Tibial artery (tissue), 4 donors: ENCODE data around the gene NPDC1.

Experiments used
- DNase-seq, 2 donors: peaks; one replicate each; pipeline ENCODE4 v3.0.0-alpha.2; 2019
- H3K27ac ChIP-seq, 2 donors: fragments of 200-600 bp; sonication (generic) in 1 of 2; 1 replicate in 1 of 2; 2 replicates in 1 of 2; pipeline ENCODE4 v1.5.1; 2018 to 2019; ENCODE audit warnings: mild to moderate bottlenecking in 1 of 2
- H3K27me3 ChIP-seq, 2 donors: fragments of 200-600 bp; sonication (generic) in 1 of 2; one replicate each; pipeline versions ENCODE4 v1.5.1 to v1.6.0; 2016 to 2019
- H3K36me3 ChIP-seq, 3 donors: fragments of 200-600 bp; sonication (generic) in 2 of 3; one replicate each; pipeline ENCODE4 v1.5.1; 2016 to 2019; ENCODE audit warnings: mild to moderate bottlenecking in 2 of 3
- H3K4me1 ChIP-seq, 4 donors: fragments of 200-600 bp; sonication (generic) in 2 of 4; 1 replicate in 3 of 4; 2 replicates in 1 of 4; pipeline ENCODE4 v1.5.1; 2016 to 2019
- H3K4me3 ChIP-seq, 2 donors: fragments of 200-600 bp; sonication (generic) in 1 of 2; 1 replicate in 1 of 2; 2 replicates in 1 of 2; pipeline ENCODE4 v1.5.1; 2018 to 2019; ENCODE audit warnings: mild to moderate bottlenecking in 2 of 2
- H3K9me3 ChIP-seq, 3 donors: fragments of 200-600 bp; sonication (generic) in 1 of 3; one replicate each; pipeline ENCODE4 v1.5.1; 2016 to 2019
- CTCF ChIP-seq, 2 experiments: fragments of 200-600 bp in 1 of 2; fragments of 450-650 bp in 1 of 2; IDR thresholded peaks; one replicate each; pipeline ENCODE4 v1.5.1; 2017 to 2019; ENCODE audit warnings: antibody characterized with exemption in 2 of 2, mild to moderate bottlenecking in 1 of 2, moderate library complexity in 1 of 2
- intact Hi-C: fragments of 100-400 bp; cut with DNase I; formaldehyde crosslinking; loops from one replicate; pipeline ENCODE4 v1.15.0; 2023; ENCODE audit warnings: low total_unique reads

The NPDC1 gene

GRCh38 chr9:137030006-137030405, 16.0 kb downstream of the NPDC1 start:
- Histone ChIP-seq H3K9me3 (no peaks in the 10 kb centered on the region), H3K27me3 (peaks cover 0 to 8% of the 10 kb centered on the region in 2 donors), H3K27ac (no peak overlapping the region), H3K4me1 (peaks cover 0 to 45% (median 31%) of the 10 kb centered on the region in 4 donors), H3K4me3 (no peak overlapping the region), H3K36me3 (no peaks in the 10 kb centered on the region)
- no peak for DNase-seq
- no peak for TF ChIP-seq CTCF (IDR thresholded peaks at IDR 0.05)
- intact Hi-C loops = no loop called here

DNA sequence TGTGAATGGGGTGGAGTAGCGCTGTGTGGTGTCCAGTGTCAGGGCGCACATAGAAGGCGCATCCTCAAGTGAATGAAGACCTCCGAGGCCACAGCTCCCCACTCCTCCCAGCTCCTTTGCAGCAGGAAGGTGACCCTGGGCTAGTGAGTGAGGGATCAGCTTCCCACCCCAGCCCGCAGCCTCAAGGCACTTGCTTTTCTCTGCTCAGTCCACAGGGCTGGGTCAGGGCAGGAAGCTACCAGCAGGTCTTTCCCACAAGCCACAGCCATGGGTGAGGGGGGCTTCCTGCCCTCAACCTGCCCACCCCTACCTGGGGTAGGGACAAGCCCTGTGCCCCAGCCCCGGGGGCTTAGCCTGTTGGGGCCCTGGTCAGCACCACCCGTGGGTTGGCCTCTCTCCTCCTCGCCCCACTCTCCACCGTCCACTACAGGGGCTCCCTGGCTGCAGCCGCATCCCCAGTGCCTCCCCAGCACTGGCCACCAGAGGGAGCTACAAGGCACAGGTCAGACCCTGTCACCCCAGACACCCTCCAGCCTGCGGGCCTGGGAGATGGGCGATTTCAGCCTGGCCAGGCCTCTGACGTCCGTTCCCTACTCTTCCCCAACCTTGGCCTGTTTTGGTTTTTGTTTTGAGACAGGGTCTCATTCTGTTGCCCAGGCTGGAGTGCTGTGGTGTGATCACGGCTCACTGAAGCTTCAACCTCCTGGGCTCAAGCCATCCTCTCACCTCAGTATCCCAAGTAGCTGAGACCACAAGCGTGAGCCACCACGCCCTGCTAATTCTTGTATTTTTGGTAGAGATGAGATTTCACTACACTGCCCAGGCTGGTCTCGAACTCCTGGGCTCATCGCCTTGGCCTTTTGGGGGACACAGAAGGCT, 16.7 kb downstream of the NPDC1 start:
- peak; percentile 75 to 85 for TF ChIP-seq CTCF (IDR thresholded peaks at IDR 0.05)
- Histone ChIP-seq H3K4me3 (peak overlapping the region; percentile 57 to 60), H3K36me3 (no peaks in the 10 kb centered on the region), H3K27ac (no peak overlapping the region), H3K4me1 (peaks cover 0 to 38% (median 28%) of the 10 kb centered on the region in 4 donors), H3K27me3 (peaks cover 0 to under 1% of the 10 kb centered on the region in 2 donors), H3K9me3 (no peaks in the 10 kb centered on the region)
- intact Hi-C loops = loop anchor here (5.0 kb wide), 2 partner anchors 77 to 187 kb away; partner anchors contain the start of genes AJM1 and LCN12
- DNase-seq = peak; percentile 68 to 82

GRCh38 chr9:137028263-137029057, 17.5 kb downstream of the NPDC1 start:
- peaks cover 0 to 38% (median 28%) of the 10 kb centered on the region in 4 donors for H3K4me1 ChIP-seq
- H3K27me3 ChIP-seq = no peaks in the 10 kb centered on the region
- peak overlapping the region; percentile 46 to 73 for H3K27ac ChIP-seq

DNA sequence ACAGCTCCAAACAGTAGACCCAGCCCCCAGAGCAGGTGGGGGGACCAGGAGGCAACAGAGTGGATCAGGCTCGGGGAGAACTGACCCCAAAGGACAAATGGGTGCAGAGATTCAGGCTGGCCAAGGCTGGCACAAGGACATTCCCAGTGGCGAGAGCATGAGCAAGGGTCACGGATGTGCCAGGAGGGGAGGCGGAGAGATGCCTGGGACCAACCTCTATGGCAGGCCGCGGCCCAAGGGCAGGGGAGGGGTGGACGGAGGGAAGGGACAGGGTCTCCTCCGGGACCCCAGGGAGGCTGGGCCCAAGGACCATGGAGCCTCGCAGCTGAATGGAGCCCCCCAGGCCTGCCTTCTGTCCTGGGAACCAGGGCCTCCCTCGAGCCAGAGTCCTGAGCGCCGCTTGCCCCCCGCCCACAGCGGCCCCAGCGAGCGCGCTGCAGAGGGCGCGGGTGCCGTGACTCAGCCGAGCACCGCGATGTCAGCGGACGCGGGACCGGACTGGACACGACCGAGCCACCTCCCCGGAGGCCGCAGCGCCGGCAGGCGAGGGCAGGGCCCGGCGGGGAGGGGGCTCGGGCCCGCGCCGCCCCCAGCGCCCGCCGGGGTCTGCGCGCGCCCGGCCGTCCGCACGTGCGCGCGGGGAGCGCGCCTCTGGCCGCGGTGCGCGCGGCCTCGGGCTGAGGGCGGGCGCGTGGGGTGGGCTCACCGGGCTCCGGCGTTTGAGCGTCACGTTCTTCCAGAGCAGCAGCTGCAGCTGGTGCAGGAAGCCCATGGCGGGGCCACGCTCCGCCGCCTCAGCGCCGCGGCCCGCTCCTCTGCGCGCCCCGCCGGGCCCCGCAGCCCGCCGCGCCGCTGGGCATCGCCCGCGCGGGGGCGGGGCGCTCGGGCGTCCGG, 18.4 kb downstream of the NPDC1 start, which contains the start of gene ABCA2:
Gene ABCA2, minus strand, starts transcription at position 869 of the 894 bp plus-strand sequence. Its CDS starts 97 bp downstream, at position 772.
- no peak for DNase-seq
- Histone ChIP-seq H3K4me1 (peaks cover 0 to 38% (median 28%) of the 10 kb centered on the region in 4 donors), H3K4me3 (peak within 1 kb of the TSS; percentile 57 to 60), H3K9me3 (no peaks in the 10 kb centered on the region), H3K27ac (peak within 1 kb of the TSS; percentile 46 to 73), H3K27me3 (no peaks in the 10 kb centered on the region), H3K36me3 (no peaks in the 10 kb centered on the region)
- intact Hi-C loops = loop anchor here (5.0 kb wide), 2 partner anchors 75 to 185 kb away; partner anchors contain the start of genes AJM1 and LCN12
- no peak for TF ChIP-seq CTCF (IDR thresholded peaks at IDR 0.05)

More at GRCh38 chr9:137028263-137029057, 17.5 kb downstream of the NPDC1 start:
- DNase-seq = peak; percentile 47 to 79
- Histone ChIP-seq H3K9me3 (no peaks in the 10 kb centered on the region), H3K36me3 (no peaks in the 10 kb centered on the region), H3K4me3 (peak overlapping the region; percentile 57 to 60)
- TF ChIP-seq CTCF (IDR thresholded peaks at IDR 0.05) = peak; percentile 16 to 59
- intact Hi-C loops = loop anchor here (5.0 kb wide), 2 partner anchors 76 to 186 kb away; partner anchors contain the start of genes AJM1 and LCN12
